ENCODE measurements around the gene CINP.
"Not testable (repeated sequence)": the region's sequence is repeated elsewhere in the genome, so short reads cannot be mapped to it uniquely, and the experiment has no call there.

GRCh38 chr14:102351593-102351992 lies 11.1 kb downstream of the CINP start:
- not testable (repeated sequence) for TF ChIP-seq CTCF, EZH2phosphoT487 (IDR thresholded peaks at IDR 0.05; ENCODE audit: low read length)
